OCI-LY7 (cell line): ENCODE measurements around the gene TASP1. TPM values are rescaled to one million over a fixed set of nuclear protein-coding genes. Genes with fewer than 3 reads are reported as not detected.

Experiments used
- BruUV-seq: library from RNA; stranded (reverse); fragments of 400-500 nt; replicated peaks from 2 replicates; lab custom pipeline; 2021; lab: Mats Ljungman, UMichigan
- CTCF ChIA-PET: fragments of 300-600 bp; sonication (Branson Sonifier 250); formaldehyde crosslinking; loops from one replicate; lab custom pipeline; 2022; ENCODE audit warnings: antibody characterized with exemption; ENCODE audit not compliant: unreplicated experiment; lab: Charles Lee
- POLR2A ChIA-PET: fragments of 300-600 bp; sonication (Branson Sonifier 250); formaldehyde crosslinking; loops from one replicate; lab custom pipeline; 2022; ENCODE audit warnings: antibody characterized with exemption; lab: Charles Lee
- DNase-seq: peaks from one replicate; pipeline ENCODE4 v3.0.0-alpha.2; 2015; ENCODE audit warnings: low spot score
- H2AFZ ChIP-seq: fragments of 200-600 bp; sonication (generic), shearing (Covaris generic); 2 replicates; pipeline ENCODE4 v1.6.1; 2014; ENCODE audit warnings: mild to moderate bottlenecking, antibody characterized with exemption, low read length, moderate library complexity
- H3K27ac ChIP-seq: fragments of 200-600 bp; sonication (generic); 2 replicates; pipeline ENCODE4 v1.5.1; 2014; ENCODE audit warnings: mixed run types, low read depth, mild to moderate bottlenecking, moderate library complexity, low read length, inconsistent platforms; ENCODE audit not compliant: poor library complexity, severe bottlenecking
- H3K36me3 ChIP-seq: fragments of 200-600 bp; sonication (generic); 2 replicates; pipeline ENCODE4 v1.6.1; 2014; ENCODE audit warnings: mild to moderate bottlenecking, antibody characterized with exemption, low read length, moderate library complexity, mixed read lengths; ENCODE audit not compliant: insufficient read depth
- H3K4me1 ChIP-seq: fragments of 200-600 bp; sonication (generic); 2 replicates; pipeline ENCODE4 v1.5.1; 2014; ENCODE audit warnings: mild to moderate bottlenecking, low read length; ENCODE audit not compliant: insufficient read depth, poor library complexity, severe bottlenecking
- H3K4me2 ChIP-seq: fragments of 200-600 bp; sonication (generic); 2 replicates; pipeline ENCODE4 v1.6.1; 2014; ENCODE audit warnings: mild to moderate bottlenecking, low read length
- H3K4me3 ChIP-seq: fragments of 200-600 bp; sonication (generic); 2 replicates; pipeline ENCODE4 v1.5.1; 2014; ENCODE audit warnings: mild to moderate bottlenecking, low read depth, low read length; ENCODE audit not compliant: poor library complexity, severe bottlenecking
- H3K79me2 ChIP-seq: fragments of 200-600 bp; sonication (generic); 2 replicates; pipeline ENCODE4 v1.6.1; 2016; ENCODE audit warnings: low read depth, mild to moderate bottlenecking, low read length, moderate library complexity, mixed read lengths; ENCODE audit not compliant: insufficient read depth
- H3K9me2 ChIP-seq: fragments of 200-600 bp; sonication (generic); 2 replicates; pipeline ENCODE4 v1.6.1; 2016; ENCODE audit warnings: mild to moderate bottlenecking, low read length, mixed read lengths; ENCODE audit not compliant: insufficient read depth
- H3K9me3 ChIP-seq: fragments of 200-600 bp; sonication (generic); 2 replicates; pipeline ENCODE4 v1.6.1; 2014; ENCODE audit warnings: mild to moderate bottlenecking, mixed run types, low read length, mixed read lengths
- H4K20me1 ChIP-seq: fragments of 200-600 bp; sonication (generic); 2 replicates; pipeline ENCODE4 v1.6.1; 2014; ENCODE audit warnings: mild to moderate bottlenecking, antibody characterized with exemption, low read length, moderate library complexity, mixed read lengths; ENCODE audit not compliant: insufficient read depth
- EZH2phosphoT487 ChIP-seq: fragments of 200-600 bp; sonication (generic); IDR thresholded peaks from 2 replicates; pipeline ENCODE4 v1.6.1; 2018; ENCODE audit warnings: low read depth, borderline replicate concordance, mild to moderate bottlenecking, mixed run types, antibody characterized with exemption, low read length, moderate library complexity, mixed read lengths
- intact Hi-C: fragments of 100-400 bp; cut with micrococcal nuclease; formaldehyde crosslinking; loops from one replicate; pipeline ENCODE4 v1.10.0; 2022; ENCODE audit not compliant: unreplicated experiment
- total RNA-seq, 2 experiments: library from RNA; depleted of rRNA in 1 of 2; stranded (reverse); fragments of >200 nt in 1 of 2; shearing (Covaris generic) in 1 of 2; gene quantifications; 2 replicates each; pipeline ENCODE4 v1.2.3, GENCODE V29; 2014 to 2022
- TF ChIP-seq, protein P1 (sequence below): fragments of 200-600 bp; sonication (generic); conservative IDR thresholded peaks from 2 replicates; pipeline ENCODE4 v1.5.1; 2014; ENCODE audit warnings: mild to moderate bottlenecking, antibody characterized with exemption, low read length, moderate library complexity, mixed read lengths

TASP1 gene
- total RNA-seq, 2 experiments from 2014 or later = 12.9 to 15.5 TPM

DNA sequence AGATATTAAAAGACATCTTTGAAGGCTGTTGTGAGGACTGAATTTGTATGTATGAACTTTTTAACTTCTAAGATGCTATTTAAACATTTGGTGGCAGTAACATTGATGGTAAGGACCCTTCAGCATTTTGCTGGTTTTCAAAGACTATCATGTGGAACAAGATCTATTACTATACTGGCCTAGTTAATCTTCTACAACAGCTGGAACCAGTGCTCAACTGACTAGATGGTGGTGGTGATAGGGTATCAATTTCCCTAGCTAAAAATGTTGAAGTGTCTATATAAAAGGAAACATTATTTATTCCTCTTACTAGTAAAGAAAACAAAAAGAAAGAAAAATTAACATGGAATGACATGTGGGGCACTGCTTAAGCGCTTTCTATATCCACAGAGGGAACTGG is 195.7 kb downstream of the TASP1 start:
- H3K4me1 ChIP-seq = no peaks in the 10 kb centered on the region
- H4K20me1 ChIP-seq = no peaks in the 10 kb centered on the region
- no peaks in the 10 kb centered on the region for H3K9me2 ChIP-seq
- POLR2A ChIA-PET = interaction anchor here (0.6 kb wide), 2 partner anchors 34 to 625 kb away, joined by 3 read pairs; no protein-coding TSS in a partner anchor
- CTCF ChIA-PET = no interaction called here
- H3K9me3 ChIP-seq = no peaks in the 10 kb centered on the region
- no peaks in the 10 kb centered on the region for H3K36me3 ChIP-seq
- no peak for TF ChIP-seq EZH2phosphoT487
- TF ChIP-seq, protein P1, sequence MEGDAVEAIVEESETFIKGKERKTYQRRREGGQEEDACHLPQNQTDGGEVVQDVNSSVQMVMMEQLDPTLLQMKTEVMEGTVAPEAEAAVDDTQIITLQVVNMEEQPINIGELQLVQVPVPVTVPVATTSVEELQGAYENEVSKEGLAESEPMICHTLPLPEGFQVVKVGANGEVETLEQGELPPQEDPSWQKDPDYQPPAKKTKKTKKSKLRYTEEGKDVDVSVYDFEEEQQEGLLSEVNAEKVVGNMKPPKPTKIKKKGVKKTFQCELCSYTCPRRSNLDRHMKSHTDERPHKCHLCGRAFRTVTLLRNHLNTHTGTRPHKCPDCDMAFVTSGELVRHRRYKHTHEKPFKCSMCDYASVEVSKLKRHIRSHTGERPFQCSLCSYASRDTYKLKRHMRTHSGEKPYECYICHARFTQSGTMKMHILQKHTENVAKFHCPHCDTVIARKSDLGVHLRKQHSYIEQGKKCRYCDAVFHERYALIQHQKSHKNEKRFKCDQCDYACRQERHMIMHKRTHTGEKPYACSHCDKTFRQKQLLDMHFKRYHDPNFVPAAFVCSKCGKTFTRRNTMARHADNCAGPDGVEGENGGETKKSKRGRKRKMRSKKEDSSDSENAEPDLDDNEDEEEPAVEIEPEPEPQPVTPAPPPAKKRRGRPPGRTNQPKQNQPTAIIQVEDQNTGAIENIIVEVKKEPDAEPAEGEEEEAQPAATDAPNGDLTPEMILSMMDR = no peak
- H3K79me2 ChIP-seq = no peaks in the 10 kb centered on the region
- no peak overlapping the region for H3K4me2 ChIP-seq
- BruUV-seq = no TSS peak
- no peak overlapping the region for H3K27ac ChIP-seq
- no peak overlapping the region for H2AFZ ChIP-seq
- intact Hi-C loops = no loop called here
- H3K4me3 ChIP-seq = no peak overlapping the region
- DNase-seq = no peak

DNA sequence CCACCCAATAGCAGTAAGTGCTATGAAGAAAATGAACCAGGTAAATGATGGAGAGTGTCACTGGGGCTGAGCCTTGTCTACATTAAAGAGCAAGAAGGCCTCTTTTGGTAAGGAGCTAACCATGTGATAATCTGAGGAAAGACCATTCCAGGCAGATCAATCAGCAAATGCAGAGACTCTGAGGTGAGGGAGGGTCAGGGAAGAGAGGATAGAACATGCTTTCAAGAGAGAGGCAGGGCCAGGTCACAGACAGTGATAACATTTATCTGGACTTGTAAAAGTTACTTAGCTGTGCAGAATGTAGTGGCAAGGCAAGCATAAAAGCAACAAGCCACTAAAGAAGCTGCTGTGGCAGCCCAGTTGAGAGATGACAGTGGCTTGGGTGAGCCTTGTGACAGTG is 197.3 kb downstream of the TASP1 start:
- TF ChIP-seq EZH2phosphoT487 = no peak
- no peak overlapping the region for H3K4me2 ChIP-seq
- no peaks in the 10 kb centered on the region for H3K4me1 ChIP-seq
- intact Hi-C loops = no loop called here
- H3K9me3 ChIP-seq = no peaks in the 10 kb centered on the region
- H3K79me2 ChIP-seq = no peaks in the 10 kb centered on the region
- no peak overlapping the region for H3K27ac ChIP-seq
- DNase-seq = no peak
- H2AFZ ChIP-seq = no peak overlapping the region
- no peaks in the 10 kb centered on the region for H4K20me1 ChIP-seq
- H3K36me3 ChIP-seq = no peaks in the 10 kb centered on the region
- POLR2A ChIA-PET = interaction anchor here (0.5 to 2.0 kb wide), 4 partner anchors 10 to 1033 kb away, joined by 3 to 5 read pairs (median 4); no protein-coding TSS in a partner anchor
- no peak overlapping the region for H3K4me3 ChIP-seq
- H3K9me2 ChIP-seq = no peaks in the 10 kb centered on the region
- no TSS peak for BruUV-seq
- CTCF ChIA-PET = no interaction called here

GRCh38 chr20:13436530-13436929 is 202.2 kb downstream of the TASP1 start:
- Histone ChIP-seq H3K9me2 (no peaks in the 10 kb centered on the region), H3K9me3 (no peaks in the 10 kb centered on the region), H4K20me1 (no peaks in the 10 kb centered on the region), H3K4me1 (no peaks in the 10 kb centered on the region), H3K36me3 (no peaks in the 10 kb centered on the region), H3K4me2 (no peak overlapping the region), H3K79me2 (no peaks in the 10 kb centered on the region), H2AFZ (no peak overlapping the region), H3K4me3 (no peak overlapping the region), H3K27ac (no peak overlapping the region)
- intact Hi-C loops = no loop called here
- ChIA-PET CTCF (no interaction called here), POLR2A (interaction anchor here (0.7 kb wide), 1 partner anchor 13 kb away, joined by 3 read pairs; no protein-coding TSS in a partner anchor)
- DNase-seq = no peak
- no TSS peak for BruUV-seq
- TF ChIP-seq EZH2phosphoT487 = no peak
- TF ChIP-seq, protein P1 = no peak
